GM23338 (cell line): Measurements from ENCODE around the gene CCDC110. TPM values are rescaled to one million over a fixed set of nuclear protein-coding genes. Genes with fewer than 3 reads are reported as not detected.

Experiments used
- JUNB ChIP-seq: IDR thresholded peaks from one replicate; pipeline ENCODE4 v1.6.1; 2016; ENCODE audit warnings: antibody characterized with exemption; ENCODE audit not compliant: unreplicated experiment
- POLR2AphosphoS5 ChIP-seq: IDR thresholded peaks from 2 replicates; pipeline ENCODE4 v1.6.1; 2016; ENCODE audit warnings: antibody characterized with exemption, low read depth
- polyA plus RNA-seq: library from polyadenylated mRNA; unstranded; fragments of >200 nt; fragmentation: Nextera tagmentation; extraction: Ambion mirVana; gene quantifications from 2 replicates; pipeline ENCODE4 v1.2.1, GENCODE V29; 2016
- total RNA-seq: library from RNA; depleted of rRNA; stranded (reverse); fragments of >200 nt; shearing (Covaris generic); gene quantifications from 2 replicates; pipeline ENCODE4 v1.2.3, GENCODE V29; 2014
- TF ChIP-seq, protein P1 (sequence below): fragments of 250-450 bp; sonication (Bioruptor Pico); IDR thresholded peaks from 2 replicates; pipeline ENCODE4 v1.5.0; 2020; ENCODE audit warnings: mild to moderate bottlenecking, moderate library complexity
- TF ChIP-seq, protein P2 (sequence below): IDR thresholded peaks from one replicate; pipeline ENCODE4 v1.6.1; 2018; ENCODE audit warnings: antibody characterized with exemption; ENCODE audit not compliant: unreplicated experiment

Gene CCDC110
- total and polyA plus RNA-seq, 2 experiments from 2014 or later = 5.4 to 6.7 TPM

DNA sequence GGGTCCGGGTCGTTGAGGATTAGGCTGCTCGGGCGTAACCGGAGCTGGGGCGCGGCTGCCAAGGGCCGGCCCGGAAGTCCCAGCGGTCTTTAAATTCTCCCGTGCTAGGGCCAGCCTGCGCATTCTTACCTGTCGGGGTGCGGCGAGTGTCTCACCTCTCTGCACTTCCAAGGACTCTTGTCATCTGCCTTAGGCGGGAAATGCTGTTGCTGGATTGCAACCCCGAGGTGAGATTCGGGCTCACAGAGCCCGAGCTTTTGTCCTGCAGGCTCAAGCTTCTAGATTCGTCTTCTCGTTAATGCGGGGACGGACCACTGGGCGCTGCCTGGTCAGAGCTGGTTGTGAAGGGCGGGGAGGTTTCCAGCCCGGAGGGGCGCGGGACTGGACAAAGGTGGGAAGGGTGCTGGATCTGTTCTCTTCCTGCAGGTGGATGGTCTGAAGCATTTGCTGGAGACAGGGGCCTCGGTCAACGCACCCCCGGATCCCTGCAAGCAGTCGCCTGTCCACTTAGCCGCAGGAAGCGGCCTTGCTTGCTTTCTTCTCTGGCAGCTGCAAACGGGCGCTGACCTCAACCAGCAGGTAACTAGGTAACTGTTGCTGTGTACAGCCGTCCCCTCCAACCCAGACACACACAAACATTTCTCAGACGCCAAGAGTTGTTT lies 74.7 kb downstream of the CCDC110 start, which contains the start of gene ANKRD37 (continued):
- TF ChIP-seq, protein P1, sequence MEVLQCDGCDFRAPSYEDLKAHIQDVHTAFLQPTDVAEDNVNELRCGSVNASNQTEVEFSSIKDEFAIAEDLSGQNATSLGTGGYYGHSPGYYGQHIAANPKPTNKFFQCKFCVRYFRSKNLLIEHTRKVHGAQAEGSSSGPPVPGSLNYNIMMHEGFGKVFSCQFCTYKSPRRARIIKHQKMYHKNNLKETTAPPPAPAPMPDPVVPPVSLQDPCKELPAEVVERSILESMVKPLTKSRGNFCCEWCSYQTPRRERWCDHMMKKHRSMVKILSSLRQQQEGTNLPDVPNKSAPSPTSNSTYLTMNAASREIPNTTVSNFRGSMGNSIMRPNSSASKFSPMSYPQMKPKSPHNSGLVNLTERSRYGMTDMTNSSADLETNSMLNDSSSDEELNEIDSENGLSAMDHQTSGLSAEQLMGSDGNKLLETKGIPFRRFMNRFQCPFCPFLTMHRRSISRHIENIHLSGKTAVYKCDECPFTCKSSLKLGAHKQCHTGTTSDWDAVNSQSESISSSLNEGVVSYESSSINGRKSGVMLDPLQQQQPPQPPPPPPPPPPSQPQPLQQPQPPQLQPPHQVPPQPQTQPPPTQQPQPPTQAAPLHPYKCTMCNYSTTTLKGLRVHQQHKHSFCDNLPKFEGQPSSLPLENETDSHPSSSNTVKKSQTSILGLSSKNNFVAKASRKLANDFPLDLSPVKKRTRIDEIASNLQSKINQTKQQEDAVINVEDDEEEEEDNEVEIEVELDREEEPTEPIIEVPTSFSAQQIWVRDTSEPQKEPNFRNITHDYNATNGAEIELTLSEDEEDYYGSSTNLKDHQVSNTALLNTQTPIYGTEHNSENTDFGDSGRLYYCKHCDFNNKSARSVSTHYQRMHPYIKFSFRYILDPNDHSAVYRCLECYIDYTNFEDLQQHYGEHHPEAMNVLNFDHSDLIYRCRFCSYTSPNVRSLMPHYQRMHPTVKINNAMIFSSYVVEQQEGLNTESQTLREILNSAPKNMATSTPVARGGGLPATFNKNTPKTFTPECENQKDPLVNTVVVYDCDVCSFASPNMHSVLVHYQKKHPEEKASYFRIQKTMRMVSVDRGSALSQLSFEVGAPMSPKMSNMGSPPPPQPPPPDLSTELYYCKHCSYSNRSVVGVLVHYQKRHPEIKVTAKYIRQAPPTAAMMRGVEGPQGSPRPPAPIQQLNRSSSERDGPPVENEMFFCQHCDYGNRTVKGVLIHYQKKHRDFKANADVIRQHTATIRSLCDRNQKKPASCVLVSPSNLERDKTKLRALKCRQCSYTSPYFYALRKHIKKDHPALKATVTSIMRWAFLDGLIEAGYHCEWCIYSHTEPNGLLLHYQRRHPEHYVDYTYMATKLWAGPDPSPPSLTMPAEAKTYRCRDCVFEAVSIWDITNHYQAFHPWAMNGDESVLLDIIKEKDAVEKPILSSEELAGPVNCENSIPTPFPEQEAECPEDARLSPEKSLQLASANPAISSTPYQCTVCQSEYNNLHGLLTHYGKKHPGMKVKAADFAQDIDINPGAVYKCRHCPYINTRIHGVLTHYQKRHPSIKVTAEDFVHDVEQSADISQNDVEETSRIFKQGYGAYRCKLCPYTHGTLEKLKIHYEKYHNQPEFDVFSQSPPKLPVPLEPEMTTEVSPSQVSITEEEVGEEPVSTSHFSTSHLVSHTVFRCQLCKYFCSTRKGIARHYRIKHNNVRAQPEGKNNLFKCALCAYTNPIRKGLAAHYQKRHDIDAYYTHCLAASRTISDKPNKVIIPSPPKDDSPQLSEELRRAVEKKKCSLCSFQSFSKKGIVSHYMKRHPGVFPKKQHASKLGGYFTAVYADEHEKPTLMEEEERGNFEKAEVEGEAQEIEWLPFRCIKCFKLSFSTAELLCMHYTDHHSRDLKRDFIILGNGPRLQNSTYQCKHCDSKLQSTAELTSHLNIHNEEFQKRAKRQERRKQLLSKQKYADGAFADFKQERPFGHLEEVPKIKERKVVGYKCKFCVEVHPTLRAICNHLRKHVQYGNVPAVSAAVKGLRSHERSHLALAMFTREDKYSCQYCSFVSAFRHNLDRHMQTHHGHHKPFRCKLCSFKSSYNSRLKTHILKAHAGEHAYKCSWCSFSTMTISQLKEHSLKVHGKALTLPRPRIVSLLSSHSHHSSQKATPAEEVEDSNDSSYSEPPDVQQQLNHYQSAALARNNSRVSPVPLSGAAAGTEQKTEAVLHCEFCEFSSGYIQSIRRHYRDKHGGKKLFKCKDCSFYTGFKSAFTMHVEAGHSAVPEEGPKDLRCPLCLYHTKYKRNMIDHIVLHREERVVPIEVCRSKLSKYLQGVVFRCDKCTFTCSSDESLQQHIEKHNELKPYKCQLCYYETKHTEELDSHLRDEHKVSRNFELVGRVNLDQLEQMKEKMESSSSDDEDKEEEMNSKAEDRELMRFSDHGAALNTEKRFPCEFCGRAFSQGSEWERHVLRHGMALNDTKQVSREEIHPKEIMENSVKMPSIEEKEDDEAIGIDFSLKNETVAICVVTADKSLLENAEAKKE = no peak
- no peak for TF ChIP-seq JUNB
- TF ChIP-seq, protein P2, sequence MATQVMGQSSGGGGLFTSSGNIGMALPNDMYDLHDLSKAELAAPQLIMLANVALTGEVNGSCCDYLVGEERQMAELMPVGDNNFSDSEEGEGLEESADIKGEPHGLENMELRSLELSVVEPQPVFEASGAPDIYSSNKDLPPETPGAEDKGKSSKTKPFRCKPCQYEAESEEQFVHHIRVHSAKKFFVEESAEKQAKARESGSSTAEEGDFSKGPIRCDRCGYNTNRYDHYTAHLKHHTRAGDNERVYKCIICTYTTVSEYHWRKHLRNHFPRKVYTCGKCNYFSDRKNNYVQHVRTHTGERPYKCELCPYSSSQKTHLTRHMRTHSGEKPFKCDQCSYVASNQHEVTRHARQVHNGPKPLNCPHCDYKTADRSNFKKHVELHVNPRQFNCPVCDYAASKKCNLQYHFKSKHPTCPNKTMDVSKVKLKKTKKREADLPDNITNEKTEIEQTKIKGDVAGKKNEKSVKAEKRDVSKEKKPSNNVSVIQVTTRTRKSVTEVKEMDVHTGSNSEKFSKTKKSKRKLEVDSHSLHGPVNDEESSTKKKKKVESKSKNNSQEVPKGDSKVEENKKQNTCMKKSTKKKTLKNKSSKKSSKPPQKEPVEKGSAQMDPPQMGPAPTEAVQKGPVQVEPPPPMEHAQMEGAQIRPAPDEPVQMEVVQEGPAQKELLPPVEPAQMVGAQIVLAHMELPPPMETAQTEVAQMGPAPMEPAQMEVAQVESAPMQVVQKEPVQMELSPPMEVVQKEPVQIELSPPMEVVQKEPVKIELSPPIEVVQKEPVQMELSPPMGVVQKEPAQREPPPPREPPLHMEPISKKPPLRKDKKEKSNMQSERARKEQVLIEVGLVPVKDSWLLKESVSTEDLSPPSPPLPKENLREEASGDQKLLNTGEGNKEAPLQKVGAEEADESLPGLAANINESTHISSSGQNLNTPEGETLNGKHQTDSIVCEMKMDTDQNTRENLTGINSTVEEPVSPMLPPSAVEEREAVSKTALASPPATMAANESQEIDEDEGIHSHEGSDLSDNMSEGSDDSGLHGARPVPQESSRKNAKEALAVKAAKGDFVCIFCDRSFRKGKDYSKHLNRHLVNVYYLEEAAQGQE = no peak
- peak; percentile 53; the same call in 1 of the 2 replicates for TF ChIP-seq POLR2AphosphoS5
